Activated CD4-positive, alpha-beta T cell treated with anti-CD3 and anti-CD28 coated beads, Interleukin-2, amount 50 U/mL, for 16 hours (primary cell): ENCODE data around the gene ZWILCH.
"Not testable (repeated sequence)": the region's sequence is repeated elsewhere in the genome, so short reads cannot be mapped to it uniquely, and the experiment has no call there.

Experiments
- DNase-seq: peaks from one replicate; pipeline ENCODE4 v3.0.0-alpha.2; 2020

Gene ZWILCH

DNA sequence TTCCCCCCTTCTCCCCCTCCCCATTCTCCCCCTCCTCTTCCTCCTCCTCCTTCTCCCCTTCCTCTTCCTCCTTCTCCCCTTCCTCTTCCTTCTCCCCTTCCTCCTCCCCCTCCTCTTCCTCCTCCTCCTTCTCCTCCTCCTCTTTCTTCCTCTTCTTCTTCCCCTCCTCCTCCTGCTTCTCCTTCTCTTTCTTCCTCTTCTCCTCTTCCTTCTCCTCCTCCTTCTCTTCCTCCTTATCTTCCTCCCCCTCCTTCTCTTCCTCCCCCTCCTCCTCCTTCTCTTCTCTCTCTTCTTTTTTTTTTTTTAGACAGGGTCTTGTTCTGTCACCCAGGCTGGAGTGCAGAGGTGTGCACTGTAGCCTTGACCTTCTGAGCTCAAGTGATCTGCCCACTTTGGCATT lies 81.9 kb downstream of the ZWILCH start:
- no peak for DNase-seq

DNA sequence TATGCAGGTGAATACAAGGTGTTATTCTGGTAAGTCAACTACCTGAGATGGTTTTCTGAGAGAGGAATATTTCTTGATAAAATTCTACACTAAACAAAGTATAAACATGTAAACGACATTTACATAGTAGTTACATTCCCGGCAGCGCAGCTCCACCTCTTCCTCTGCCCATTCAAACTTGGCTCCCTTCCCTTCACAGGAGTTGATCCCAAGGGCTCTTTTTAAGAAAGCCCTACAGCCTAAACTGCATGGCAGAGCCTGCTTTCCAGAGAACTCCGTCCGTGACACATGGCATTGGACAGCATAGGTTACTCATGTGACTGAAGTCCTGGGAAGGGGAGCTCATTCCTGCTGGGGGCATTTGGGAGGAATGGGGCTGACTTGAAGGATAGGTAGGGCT lies 82.6 kb downstream of the ZWILCH start:
- no peak for DNase-seq

DNA sequence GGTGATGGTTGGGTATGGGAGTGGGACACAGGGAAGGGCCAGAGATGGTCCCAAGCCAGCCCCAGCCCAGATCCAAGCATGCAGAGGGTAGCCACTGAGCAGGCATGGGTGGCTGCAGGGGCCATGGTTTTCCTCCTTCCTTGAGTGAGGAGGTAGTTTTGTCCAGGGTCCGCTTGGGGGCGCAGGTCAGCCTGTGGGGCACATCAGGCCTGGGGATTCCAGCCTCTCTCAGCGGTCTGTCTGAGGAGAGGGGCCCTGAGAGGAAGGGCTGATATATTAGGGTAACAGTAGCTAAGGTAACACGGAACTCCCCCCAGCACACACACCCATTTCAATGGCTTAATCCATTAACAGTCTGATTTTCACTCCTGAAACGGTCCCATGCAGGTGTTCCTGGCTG lies 83.4 kb downstream of the ZWILCH start:
- DNase-seq = no peak

DNA sequence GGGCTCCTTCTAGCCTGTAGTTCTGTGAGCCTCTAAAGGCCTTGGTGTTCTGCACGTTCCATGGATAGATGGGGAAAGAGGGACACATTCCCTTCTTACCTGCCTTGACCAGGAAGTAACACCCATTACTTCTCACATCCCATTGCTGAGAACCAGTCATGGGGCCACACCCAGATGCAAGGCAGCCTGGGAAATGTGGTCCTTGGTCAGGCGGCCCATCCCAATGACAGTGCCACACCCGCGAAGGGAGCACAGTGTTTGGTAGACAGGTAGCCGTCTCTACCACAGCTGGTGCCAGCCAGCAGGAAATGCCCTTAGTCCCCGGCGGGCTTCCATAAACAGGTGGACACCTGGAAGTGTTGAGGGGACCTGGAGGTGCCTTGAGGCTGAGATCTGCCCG lies 83.8 kb downstream of the ZWILCH start:
- DNase-seq = no peak

DNA sequence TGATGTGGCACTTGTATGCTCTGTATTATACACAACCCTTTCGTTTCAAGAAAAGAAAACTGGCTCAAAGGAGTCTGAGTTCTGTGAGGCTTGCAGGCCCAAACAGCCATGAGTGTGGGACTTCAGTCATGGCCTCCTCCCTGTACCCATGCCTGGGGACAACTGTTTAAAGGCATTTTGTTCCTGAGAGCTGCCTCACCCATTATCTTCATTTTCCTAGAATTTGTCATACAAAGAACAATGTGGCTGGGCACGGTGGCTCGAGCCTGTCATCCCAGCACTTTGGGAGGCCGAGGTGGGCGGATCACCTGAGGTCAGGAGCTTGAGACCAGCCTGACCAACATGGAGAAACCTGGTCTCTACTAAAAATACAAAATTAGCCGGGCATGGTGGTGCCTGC lies 84.3 kb downstream of the ZWILCH start:
- not testable (repeated sequence) for DNase-seq

DNA sequence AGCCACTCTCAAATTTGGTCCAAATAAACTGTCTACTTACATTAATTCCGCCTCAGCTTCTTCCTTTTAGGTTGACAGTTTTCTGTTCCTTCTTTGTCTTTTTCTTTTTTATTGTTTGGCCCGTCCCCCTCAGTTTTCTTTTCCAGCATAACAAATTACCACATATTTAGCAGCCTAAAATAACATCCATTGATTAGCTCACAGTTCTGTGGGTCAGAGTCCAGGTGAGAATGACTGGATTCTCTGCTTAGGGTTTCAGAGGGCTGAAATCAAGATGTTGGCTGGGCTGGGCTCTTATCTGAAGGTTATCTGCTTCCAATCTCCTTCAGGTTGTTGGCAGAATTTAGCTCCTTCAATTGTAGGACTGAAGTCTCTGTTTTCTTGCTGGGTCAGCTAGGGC lies 85.3 kb downstream of the ZWILCH start:
- DNase-seq = no peak

DNA sequence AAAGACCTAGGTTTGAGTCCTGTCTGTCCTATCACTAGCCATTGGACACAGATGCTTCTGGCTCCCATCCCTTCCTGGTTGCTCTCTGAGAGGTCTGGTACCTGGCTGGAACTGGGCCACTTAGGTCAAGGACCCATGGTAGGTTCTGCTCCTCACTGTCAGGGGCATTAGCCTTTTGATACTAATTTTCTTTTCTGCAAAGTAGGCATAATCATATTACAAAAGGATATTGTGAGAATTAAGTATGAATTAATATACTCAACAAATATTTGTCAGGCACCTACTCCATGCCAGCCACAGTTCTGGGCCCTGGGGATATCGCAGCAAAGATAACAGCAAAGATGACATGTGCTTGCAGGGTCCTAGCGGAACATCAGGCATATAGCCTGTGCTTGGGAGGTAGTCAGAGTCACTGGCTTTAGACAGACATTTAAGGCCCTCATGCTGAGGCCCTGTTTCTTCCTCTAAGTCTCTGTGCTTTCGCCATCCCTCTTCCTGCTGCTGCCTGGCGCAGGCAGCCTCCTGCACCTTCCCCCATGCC lies 86.3 kb downstream of the ZWILCH start:
- DNase-seq = no peak

DNA sequence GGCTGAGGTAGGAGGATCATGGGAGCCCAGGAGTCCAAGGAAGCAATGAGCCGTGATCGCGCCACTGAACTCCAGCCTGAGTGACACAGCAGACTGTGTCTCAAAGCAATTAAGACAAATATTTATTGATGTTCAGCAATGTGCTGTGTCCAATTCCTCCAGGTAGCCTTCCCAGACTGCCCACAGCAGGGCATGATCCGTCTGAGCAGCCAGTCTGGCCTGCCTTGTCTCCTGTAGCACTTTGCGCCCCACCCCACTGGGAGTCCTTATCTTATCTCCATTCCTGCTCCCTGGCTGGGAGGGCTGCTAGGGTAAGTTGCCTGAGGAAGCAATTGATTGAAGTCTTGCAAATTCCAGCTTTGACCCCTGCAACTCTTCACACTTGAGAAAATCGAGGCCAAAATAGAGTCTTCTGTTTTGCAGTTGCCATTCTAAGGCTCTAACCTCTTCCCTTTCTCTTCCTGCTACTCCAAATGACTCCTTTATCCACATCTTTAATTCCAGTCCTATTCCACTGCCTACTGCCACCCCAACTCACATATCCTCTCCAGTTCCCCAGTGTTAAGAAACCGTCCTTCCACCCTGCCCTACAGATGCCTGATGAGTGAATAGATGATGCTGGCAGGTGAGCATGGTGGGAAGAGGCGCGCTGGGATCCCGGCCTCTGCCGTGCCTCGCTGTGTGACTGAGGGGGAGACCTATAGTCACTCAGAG lies 87.5 kb downstream of the ZWILCH start:
- no peak for DNase-seq

DNA sequence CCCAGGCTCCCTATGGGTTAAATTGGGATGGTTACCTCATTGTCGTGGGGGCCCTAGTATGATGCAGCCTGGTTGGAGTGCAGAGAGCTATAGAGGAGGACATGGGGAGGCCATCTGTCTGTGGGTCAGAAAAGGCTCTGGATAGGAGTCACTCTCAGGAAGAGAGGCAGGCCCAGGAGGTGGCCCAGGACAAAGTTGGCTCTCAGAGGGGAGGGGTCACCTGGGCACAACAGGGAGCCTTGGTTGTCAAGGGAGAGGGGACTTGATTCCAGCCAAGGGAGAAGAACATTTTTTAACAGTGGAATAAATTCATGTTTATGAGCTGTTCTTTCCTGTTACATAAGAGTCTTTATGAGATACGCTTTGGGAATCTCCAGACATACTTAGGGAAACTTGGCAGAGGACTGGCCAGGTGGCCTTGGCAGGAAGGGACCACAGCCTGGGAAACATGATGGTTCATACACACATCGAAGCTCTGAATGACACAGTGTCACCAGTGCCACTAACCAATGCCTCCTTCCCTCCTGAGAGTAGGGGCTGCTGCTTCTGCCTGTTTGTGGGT lies 88.2 kb downstream of the ZWILCH start:
- no peak for DNase-seq

DNA sequence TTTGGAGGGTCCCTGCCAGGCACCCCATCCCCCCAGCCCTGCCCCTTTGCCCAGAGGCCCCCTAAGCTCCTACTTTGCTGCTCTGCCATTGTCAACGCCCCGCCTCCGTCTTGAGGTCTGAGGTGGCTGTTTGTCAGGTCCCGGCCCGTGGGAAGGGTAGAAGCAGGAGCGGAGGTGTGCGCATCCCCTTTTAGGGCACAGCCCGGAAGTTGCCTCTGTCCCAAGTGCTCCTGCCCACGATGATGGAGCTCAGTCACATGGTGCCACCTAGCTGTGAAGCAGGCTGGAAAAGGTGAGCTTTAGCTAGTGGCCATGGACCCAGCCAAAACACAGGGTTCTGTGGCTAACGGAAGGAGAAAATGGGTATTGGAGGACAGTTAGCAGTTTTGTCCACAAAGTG lies 89.2 kb downstream of the ZWILCH start:
- DNase-seq = no peak

DNA sequence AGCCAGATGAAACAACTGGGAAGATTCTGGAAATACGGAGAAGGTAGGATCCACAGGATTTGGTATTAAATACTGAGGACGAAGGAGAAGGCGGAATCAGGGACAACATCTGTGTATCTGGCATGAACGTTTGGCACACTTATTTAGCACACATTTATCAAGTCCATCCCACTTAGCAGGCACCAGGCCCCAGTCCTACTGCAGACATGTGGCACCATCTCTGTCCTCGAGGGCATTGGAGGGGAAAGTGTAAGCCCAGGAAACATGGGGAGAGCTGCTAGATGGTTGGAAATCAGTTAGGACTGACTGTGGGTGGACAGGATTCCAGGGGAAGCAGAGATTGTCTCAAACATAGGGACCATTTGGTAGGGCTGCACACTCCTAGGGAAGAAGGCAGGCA lies 89.7 kb downstream of the ZWILCH start:
- no peak for DNase-seq

DNA sequence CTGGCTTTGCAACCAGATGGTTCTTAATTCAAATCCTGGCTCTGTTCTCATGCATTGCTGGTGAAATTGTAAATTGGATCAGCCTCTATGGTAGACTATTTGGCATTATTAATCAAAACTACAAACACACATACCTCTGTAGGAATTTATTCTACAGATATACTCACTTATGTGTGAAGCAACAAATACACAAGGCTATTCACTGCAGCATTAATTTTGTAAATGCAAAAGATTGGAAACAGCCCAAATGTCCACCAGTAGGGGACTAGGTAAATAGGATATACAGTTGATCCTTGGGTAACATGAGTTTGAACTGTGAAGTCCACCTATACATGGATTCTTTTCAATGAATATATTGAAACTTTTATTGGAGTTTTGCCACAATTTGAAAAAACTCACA lies 90.2 kb downstream of the ZWILCH start:
- no peak for DNase-seq

DNA sequence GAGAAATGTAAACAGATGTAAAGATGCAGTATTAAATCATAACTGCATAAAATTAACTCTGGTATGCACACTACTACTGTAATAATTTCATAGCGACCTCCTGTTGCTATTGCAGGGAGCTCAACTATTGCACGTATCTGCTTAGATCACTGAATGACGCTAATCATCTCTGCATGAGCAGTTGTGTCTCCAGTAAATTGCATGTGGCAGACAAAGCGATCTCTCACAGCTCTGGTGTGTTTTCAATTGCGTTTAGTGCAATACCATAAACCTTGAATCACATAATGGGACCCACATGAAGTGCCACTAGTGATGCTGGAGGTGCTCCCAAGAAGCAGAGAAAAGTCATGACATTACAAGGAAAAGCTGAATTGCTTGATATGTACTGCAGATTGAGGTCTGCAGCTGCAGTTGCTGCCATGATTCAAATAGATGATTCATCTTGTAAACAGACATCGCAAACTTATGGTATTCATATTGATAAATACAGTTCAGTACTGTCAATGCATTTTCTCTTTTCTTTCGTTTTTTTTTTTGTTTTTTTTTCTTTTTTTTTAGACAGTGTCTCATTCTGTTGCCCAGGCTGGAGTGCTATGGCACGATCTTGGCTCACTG lies 90.9 kb downstream of the ZWILCH start:
- DNase-seq = no peak

DNA sequence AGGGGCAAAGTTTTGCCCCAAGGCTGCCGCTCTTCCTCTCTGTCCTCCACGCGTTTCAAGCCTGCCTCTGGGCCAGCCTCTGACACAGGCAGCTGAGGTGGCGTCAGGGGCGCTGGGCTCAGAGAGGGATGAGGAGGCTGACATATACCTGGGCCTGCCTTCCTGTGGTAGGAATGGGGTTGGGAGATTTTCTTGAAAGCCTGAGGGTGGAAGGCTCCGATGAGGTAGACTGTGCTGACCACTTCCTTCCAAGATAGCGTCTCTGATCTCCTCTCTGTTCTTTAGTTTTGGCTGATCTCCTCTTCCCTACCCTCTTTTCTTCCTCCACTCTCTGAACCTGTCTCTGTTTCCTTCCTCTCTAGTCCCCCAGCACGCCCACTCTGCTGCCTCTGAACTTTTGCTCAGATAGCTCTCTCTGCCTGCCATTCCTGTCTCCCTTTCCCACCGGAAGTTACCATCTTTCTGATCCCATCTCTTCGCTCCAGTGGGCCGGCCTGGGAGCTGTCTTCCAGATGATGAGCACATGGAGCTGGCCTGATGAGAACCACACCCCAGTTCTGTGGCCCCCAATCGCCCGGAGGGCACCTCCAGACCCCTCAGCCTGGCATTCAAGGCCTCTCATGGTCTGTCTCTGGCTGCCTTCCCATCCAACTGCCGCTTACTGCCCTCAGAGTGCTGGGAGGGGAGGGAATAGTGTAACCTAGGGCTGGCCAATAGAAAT lies 93.1 kb downstream of the ZWILCH start:
- DNase-seq = no peak
